Measurements from ENCODE around the gene DCXR.

Gene DCXR

GRCh38 chr17:82008941-82009405 lies 28.5 kb downstream of the DCXR start:
- no peak for DNase-seq

DNA sequence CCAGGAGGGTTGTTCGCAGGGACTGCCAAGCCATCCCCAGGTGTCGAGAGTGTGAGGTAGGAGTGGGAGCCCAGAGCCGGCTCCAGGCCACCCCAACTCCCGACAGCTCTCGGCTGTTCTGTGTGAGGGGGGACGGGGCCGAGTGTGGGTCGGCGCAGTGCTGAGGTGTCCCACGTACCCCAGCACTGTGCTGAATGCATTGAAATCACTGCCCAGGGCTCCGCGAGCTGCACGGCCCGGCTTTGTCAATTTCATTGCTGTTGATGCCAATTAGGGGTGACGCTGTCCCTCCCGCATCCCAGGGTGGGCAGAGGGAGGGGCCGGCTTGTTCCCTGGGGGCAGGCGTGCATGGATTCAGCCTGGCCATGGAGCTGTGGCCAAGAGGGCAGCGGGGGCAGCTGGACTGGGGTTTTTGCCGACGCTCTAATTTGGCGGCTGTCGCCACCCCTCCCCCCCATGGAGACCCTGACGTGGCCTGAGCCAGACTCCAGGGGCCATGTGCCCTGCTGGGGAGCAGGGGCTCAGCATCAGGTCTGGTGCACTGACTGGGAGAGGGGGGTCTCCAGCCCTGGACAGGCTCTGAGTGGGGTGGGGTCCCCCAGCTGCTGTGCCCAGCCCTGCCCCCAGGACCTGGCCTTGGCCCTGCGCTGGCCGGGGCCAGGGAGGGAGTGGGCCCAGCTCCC lies 29.1 kb downstream of the DCXR start:
- DNase-seq: no peak

- no peak for DNase-seq
Observed at GRCh38 chr17:82007495-82008257, 29.8 kb downstream of the DCXR start.

- DNase-seq: no peak
Observed at GRCh38 chr17:82007228-82007494, 30.3 kb downstream of the DCXR start.

DNA sequence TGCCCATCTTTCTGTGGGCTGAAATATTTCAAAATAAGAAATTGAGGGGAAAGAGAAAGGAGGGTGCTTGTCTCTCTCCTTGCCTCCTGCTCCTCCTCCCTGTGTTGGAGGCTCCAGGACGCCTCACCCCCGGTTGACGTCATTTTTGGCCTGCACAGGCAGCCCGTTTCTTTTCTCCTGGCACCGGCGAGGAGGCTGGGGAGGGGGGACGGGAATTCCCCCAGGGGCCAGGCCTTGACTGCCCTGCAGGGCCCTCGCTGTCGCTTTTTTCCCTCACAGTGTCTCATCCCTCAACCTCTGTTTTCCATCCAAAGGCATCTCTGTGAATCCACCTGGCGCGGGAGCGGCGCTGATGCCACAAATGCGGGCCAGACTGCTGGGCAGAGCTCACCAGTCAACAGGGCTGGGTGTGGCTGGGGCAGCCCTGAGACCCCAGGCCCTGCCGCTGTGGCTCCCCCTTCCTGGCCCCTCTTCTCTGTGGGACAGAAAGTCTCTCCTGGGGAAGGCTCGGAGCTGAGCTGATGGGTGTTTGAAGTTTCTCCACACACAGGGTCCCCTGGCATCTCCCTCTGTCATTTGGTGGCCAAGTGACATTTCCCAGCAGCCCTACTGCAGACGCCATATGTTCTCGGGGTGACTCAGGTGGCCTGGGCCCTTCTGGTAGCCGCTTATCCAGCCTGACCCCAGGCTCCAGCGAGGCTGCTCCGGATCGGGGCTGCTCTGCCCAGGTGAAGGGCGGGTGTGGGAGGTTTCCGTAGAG lies 30.8 kb downstream of the DCXR start:
- DNase-seq: no peak

DNA sequence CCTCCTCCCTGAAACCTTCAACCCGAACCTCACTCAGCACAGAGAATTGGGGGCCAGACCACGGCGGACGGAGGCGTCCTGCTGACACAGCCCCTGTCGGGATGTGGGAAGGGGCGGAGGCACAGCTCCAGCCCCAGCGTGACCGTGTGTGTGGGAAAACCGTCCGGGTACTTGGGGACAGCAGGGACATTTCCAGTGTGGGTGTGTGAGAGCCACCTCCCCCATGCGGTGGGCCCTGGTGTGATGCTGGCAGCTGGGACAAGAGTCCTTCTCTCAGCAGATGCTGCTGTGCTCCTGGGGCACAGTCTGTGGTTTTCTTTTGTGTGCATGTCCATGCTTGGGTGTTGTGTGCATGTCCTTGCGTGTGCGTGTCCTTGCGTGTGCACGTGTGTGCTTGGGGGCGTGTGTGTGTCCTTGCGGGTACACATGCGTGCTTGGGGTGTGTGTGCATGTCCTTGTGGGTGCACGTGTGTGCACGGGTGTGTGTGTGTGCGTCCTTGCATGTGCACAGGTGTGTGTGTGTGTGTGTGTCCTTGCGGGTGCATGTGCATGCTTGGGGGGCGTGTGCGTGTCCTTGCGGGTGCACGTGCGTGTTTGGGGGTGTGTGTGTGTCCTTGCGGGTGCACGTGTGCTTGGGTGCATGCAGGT lies 31.7 kb downstream of the DCXR start:
- DNase-seq: no peak

- DNase-seq: no peak
Observed at GRCh38 chr17:82004517-82005455, 32.7 kb downstream of the DCXR start.

- DNase-seq: no peak
Observed at GRCh38 chr17:82003411-82004381, 33.8 kb downstream of the DCXR start.

GRCh38 chr17:82001571-82002056 lies 35.9 kb downstream of the DCXR start:
- DNase-seq: no peak

DNA sequence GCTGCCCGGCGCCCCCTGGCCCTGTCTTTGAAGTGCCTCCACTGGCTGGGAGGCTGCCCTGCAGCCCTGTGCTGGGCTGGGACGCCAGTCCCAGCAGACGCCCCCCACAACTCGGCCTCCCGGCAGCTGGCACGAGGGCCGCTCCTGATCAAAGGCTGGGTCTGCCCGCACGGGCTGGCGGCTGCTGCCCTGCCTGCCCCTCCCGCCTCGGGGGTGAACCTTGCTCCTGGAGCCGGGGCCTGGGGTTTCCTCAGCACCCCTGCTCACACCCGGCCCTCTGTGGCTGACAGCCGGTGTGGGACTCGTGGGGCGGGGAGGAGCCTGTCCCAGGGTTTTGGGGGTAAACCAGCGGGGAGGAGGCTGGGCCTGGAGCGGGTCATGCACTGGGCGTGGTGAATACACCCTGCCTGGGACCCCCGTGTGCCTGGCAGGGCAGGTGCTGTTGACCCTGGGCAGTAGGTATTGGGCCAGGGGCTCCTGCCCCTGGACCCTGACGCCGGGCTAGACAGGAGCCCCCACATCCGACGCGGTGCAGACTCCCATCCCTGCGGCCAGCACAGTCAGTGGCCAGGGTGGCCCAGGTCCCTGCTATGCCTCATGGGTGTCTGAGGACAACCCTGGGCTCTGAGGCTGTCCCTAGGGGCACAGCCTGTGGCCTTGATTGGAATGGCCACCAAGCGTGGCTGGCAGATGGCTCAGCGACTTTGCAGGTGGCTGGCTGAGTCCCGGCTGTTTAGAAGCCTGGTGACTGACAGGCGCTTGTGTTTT lies 36.5 kb downstream of the DCXR start:
- DNase-seq: no peak

- no peak for DNase-seq
Observed at GRCh38 chr17:81999976-82000802, 37.3 kb downstream of the DCXR start.

GRCh38 chr17:81999587-81999975 lies 37.9 kb downstream of the DCXR start:
- DNase-seq: no peak

DNA sequence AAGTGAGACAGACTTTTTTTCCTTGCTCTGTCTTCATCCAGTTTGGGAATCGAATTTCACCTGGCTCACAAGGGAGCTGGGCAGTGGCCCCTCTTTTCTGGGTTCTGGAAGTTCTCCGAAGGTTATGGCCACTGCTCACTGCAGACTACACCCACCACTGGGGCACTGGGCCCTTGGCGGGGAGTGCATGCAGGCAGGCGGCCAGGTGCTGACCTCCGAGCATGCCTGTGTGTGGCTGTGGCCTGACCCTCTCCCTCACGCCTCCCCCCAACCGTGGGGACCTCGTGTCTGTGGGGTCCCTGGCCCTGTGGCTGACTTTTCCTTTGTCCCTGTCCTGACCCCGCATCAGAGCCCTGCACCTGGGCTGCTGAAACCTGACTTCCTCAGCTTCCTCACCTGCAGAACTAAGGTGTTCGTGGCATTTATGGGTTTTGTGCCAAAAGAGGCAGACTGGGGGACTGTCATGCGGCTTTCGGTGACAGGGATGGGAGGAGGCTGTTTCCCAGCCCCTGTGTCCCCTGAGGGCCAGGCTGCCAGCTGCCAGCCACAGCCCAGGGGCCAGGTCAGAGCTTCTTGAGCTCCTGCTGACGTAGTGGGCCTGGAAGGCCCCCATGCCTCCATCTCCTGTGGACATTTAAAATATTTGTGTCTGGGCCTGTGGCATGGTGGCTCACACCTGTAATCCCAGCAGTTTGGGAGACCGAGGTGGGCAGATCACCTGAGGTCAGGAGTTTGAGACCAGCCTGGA lies 38.6 kb downstream of the DCXR start:
- DNase-seq: no peak

DNA sequence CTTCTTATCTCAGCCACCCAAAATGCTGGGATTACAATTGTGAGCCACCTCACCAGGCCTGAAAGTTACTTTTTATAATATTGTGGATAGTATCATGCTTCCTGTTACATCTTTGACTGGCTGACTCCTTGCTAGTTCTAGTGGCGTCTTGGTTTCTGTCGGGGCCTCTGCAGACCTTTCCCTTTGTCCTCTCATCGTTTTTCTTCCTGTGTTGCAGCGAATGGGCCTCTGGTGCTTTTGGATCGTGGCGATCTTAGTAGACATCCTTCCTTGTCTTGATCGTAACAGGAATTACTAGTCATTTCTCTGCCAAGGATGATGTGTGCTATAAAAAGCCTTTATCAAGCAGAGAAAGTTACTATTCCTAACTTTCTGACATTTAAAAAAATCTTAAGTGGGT lies 39.3 kb downstream of the DCXR start:
- no peak for DNase-seq

GRCh38 chr17:81996757-81997441 lies 40.6 kb downstream of the DCXR start:
- DNase-seq: no peak

DNA sequence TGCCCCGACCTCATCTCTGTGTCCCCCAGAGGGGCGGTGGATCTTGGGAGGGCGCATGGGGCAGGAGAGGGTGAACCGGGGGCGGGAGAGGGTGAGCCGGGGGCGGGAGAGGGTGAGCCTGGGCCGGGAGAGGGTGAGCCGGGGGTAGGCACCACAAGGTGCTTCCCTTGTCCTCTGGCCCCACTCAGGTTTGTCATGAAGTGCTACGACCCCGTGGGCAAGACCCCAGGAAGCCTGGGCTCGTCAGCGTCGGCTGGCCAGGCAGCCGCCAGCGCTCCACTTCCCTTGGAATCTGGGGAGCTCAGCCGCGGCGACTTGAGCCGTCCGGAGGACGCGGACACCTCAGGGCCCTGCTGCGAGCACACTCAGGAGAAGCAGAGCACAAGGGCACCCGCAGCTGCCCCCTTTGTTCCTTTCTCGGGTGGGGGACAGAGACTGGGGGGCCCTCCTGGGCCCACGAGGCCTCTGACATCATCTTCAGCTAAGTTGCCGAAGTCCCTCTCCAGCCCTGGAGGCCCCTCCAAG lies 41.2 kb downstream of the DCXR start:
- DNase-seq: no peak

GRCh38 chr17:81995463-81996231 lies 41.9 kb downstream of the DCXR start:
- no peak for DNase-seq
